HepG2 (cell line): ENCODE measurements around the gene ADAMTS12. TPM values are rescaled to one million over a fixed set of nuclear protein-coding genes. Genes with fewer than 3 reads are reported as not detected.

Experiments used
- ATAC-seq: fragments of 200-7000 bp; cut with Tn5 transposase; 3 replicates; pipeline ENCODE4 v1.9.1; 2020; ENCODE audit warnings: mild to moderate bottlenecking, moderate library complexity
- BruUV-seq: library from RNA; stranded (reverse); fragments of 400-500 nt; replicated peaks from 2 replicates; lab custom pipeline; 2021; lab: Mats Ljungman, UMichigan
- CTCF ChIA-PET: fragments of 300-600 bp; formaldehyde crosslinking; extraction: SDS; loops from one replicate; lab custom pipeline; 2021; ENCODE audit warnings: low total read pairs, inconsistent platforms, low intra/inter-chr PET ratio; lab: Yijun Ruan, JAX
- POLR2A ChIA-PET: fragments of 350-600 bp; sonication (Branson Sonifier 250); formaldehyde crosslinking; loops from one replicate; lab custom pipeline; 2020; ENCODE audit warnings: antibody characterized with exemption, inconsistent platforms; lab: Yijun Ruan, JAX
- DNase-seq: peaks from one replicate; pipeline ENCODE4 v3.0.0-alpha.2; 2015; ENCODE audit warnings: low spot score
- FAIRE-seq: peaks from 3 replicates; lab custom pipeline; 2011; peaks lifted over from hg19 to GRCh38; lab: Jason Lieb, UNC
- H2AFZ ChIP-seq: one replicate; pipeline ENCODE4 v1.6.1; 2011; ENCODE audit warnings: low read length, inconsistent platforms
- H3K27ac ChIP-seq: fragments of 300-600 bp; 3 replicates; pipeline ENCODE4 v1.8.0; 2011; ENCODE audit warnings: mixed run types, mild to moderate bottlenecking, mixed read lengths, low read length, inconsistent platforms; ENCODE audit not compliant: insufficient read depth; ENCODE audit errors: extremely low read length
- H3K27me3 ChIP-seq, 2 experiments: fragments of 200-600 bp in 1 of 2; 2 replicates in 1 of 2; 3 replicates in 1 of 2; pipeline versions ENCODE4 v1.6.0 to v1.8.0; 2011; ENCODE audit warnings: low read length in 2 of 2, mild to moderate bottlenecking in 2 of 2, moderate library complexity in 2 of 2, inconsistent platforms in 1 of 2; ENCODE audit not compliant: insufficient read depth in 2 of 2, control insufficient read depth in 1 of 2
- H3K36me3 ChIP-seq, 2 experiments: fragments of 200-600 bp in 1 of 2; replicated peaks in 1 of 2; 2 replicates in 1 of 2; 3 replicates in 1 of 2; pipeline versions ENCODE4 v1.5.1 to v1.8.0; 2011; ENCODE audit warnings: low read length in 2 of 2, inconsistent platforms in 1 of 2; ENCODE audit not compliant: insufficient read depth in 2 of 2, control insufficient read depth in 1 of 2
- H3K4me1 ChIP-seq: 2 replicates; pipeline ENCODE4 v1.5.1; 2012; ENCODE audit warnings: low read length, inconsistent platforms; ENCODE audit not compliant: insufficient read depth
- H3K4me2 ChIP-seq: 2 replicates; pipeline ENCODE4 v1.6.0; 2011; ENCODE audit warnings: low read depth, low read length, inconsistent platforms
- H3K4me3 ChIP-seq, 3 experiments: fragments of 200-600 bp in 1 of 3; sonication (generic), shearing (Covaris generic) in 1 of 3; replicated peaks in 1 of 3; 2 replicates each; pipeline ENCODE4 v1.5.1; 2011 to 2016; ENCODE audit warnings: low read length in 3 of 3, inconsistent platforms in 2 of 3, low read depth in 2 of 3, mild to moderate bottlenecking in 2 of 3, control low read depth in 1 of 3, mixed read lengths in 1 of 3; ENCODE audit not compliant: insufficient read depth in 1 of 3
- H3K79me2 ChIP-seq: one replicate; pipeline ENCODE4 v1.6.1; 2011; ENCODE audit warnings: low read length, inconsistent platforms; ENCODE audit not compliant: insufficient read depth
- H3K9ac ChIP-seq: 2 replicates; pipeline ENCODE4 v1.6.0; 2011; ENCODE audit warnings: mild to moderate bottlenecking, low read depth, low read length, inconsistent platforms; ENCODE audit not compliant: insufficient read depth
- H3K9me3 ChIP-seq: 2 replicates; pipeline ENCODE4 v1.5.1; 2012; ENCODE audit warnings: mild to moderate bottlenecking, low read length
- H4K20me1 ChIP-seq: 2 replicates; pipeline ENCODE4 v1.6.0; 2011; ENCODE audit warnings: inconsistent platforms, mild to moderate bottlenecking, low read length, moderate library complexity; ENCODE audit not compliant: insufficient read depth
- ERF ChIP-seq: IDR thresholded peaks from 2 replicates; pipeline ENCODE4 v1.6.1; 2018; ENCODE audit warnings: missing biosample characterization, missing genetic modification reagents
- GATAD2A ChIP-seq: IDR thresholded peaks from 2 replicates; pipeline ENCODE4 v1.6.1; 2016
- GPN1 ChIP-seq: sonication (generic); formaldehyde crosslinking; IDR thresholded peaks from 2 replicates; pipeline ENCODE4 v1.5.1; 2020; ENCODE audit warnings: missing genetic modification reagents, borderline replicate concordance
- HMGA1 ChIP-seq: sonication (generic); formaldehyde crosslinking; conservative IDR thresholded peaks from 2 replicates; pipeline ENCODE4 v1.4.0; 2020; ENCODE audit warnings: missing genetic modification reagents
- HNRNPUL1 ChIP-seq: fragments of 200-400 bp; formaldehyde crosslinking; IDR thresholded peaks from 2 replicates; pipeline ENCODE4 v1.6.1; 2017; ENCODE audit warnings: low read depth, mild to moderate bottlenecking, low read length, moderate library complexity
- IKZF1 ChIP-seq: fragments of 450-650 bp; IDR thresholded peaks from 2 replicates; pipeline ENCODE4 v1.7.1; 2016
- JUN ChIP-seq: sonication (generic); formaldehyde crosslinking; IDR thresholded peaks from 2 replicates; pipeline ENCODE4 v1.4.0; 2020; ENCODE audit warnings: mild to moderate bottlenecking, missing genetic modification reagents
- PAWR ChIP-seq: sonication (generic); formaldehyde crosslinking; IDR thresholded peaks from 2 replicates; pipeline ENCODE4 v1.4.0; 2020; ENCODE audit warnings: missing genetic modification reagents, mild to moderate bottlenecking, borderline replicate concordance
- U2AF2 ChIP-seq: fragments of 200-400 bp; formaldehyde crosslinking; IDR thresholded peaks from 2 replicates; pipeline ENCODE4 v1.6.1; 2017; ENCODE audit warnings: low read depth, mild to moderate bottlenecking, low read length
- ZBTB3 ChIP-seq: sonication (generic); formaldehyde crosslinking; IDR thresholded peaks from 2 replicates; pipeline ENCODE4 v1.4.0; 2020; ENCODE audit warnings: low read depth, mild to moderate bottlenecking, moderate library complexity, missing genetic modification reagents, borderline replicate concordance
- ZBTB34 ChIP-seq: sonication (generic); formaldehyde crosslinking; IDR thresholded peaks from 2 replicates; pipeline ENCODE4 v1.8.0; 2022; ENCODE audit warnings: mild to moderate bottlenecking, missing genetic modification reagents
- ZFP62 ChIP-seq: sonication (generic); formaldehyde crosslinking; IDR thresholded peaks from 2 replicates; pipeline ENCODE4 v1.4.0; 2020; ENCODE audit warnings: missing genetic modification reagents
- ZNF318 ChIP-seq: sonication (generic); formaldehyde crosslinking; IDR thresholded peaks from 2 replicates; pipeline ENCODE4 v1.4.0; 2020; ENCODE audit warnings: mild to moderate bottlenecking, missing genetic modification reagents
- ZNF562 ChIP-seq: sonication (generic); formaldehyde crosslinking; IDR thresholded peaks from 2 replicates; pipeline ENCODE4 v1.8.0; 2022; ENCODE audit warnings: missing genetic modification reagents, borderline replicate concordance
- ZNF792 ChIP-seq: IDR thresholded peaks from 2 replicates; pipeline ENCODE4 v1.6.1; 2016
- ZNF841 ChIP-seq: sonication (generic); formaldehyde crosslinking; IDR thresholded peaks from 2 replicates; pipeline ENCODE4 v1.8.1; 2023; ENCODE audit warnings: missing genetic modification reagents, borderline replicate concordance
- ZNF878 ChIP-seq: sonication (generic); formaldehyde crosslinking; IDR thresholded peaks from 2 replicates; pipeline ENCODE4 v1.8.1; 2023; ENCODE audit warnings: mild to moderate bottlenecking, missing genetic modification reagents, moderate library complexity
- WGBS: methylation state at CpG from one replicate; pipeline ENCODE4 v1.1.6; 2017; ENCODE audit warnings: low lambda C conversion rate; 5-methylcytosine and 5-hydroxymethylcytosine counted together
- in situ Hi-C: cut with HindIII; loops from 2 replicates; pipeline ENCODE4 v1.10.0; 2017; ENCODE audit warnings: low pct_unique_long_range_greater_than_20kb; ENCODE audit not compliant: extremely low pct_ligation_motif_present
- intact Hi-C: fragments of 100-400 bp; cut with micrococcal nuclease; formaldehyde crosslinking; loops from one replicate; pipeline ENCODE4 v1.10.0; 2022; ENCODE audit not compliant: unreplicated experiment
- polyA plus RNA-seq, 8 experiments: library from polyadenylated mRNA; depleted of rRNA in 3 of 8; stranded (reverse) in 7 of 8; unstranded in 1 of 8; fragments of >200 nt; fragmentation: Illumina TruSeq in 4 of 8; extraction: Trizol in 4 of 8; gene quantifications; 2 replicates each; pipeline versions ENCODE4 v1.2.1 to v1.2.3, GENCODE V29; 2011 to 2016; ENCODE audit warnings: low read depth in 4 of 8, missing spikeins in 1 of 8, mixed read lengths in 1 of 8; ENCODE audit not compliant: insufficient read depth in 1 of 8
- total RNA-seq, 5 experiments: library from RNA; depleted of rRNA; stranded (reverse); fragments of >200 nt; fragmentation: Illumina TruSeq; extraction: Trizol; gene quantifications; 2 replicates each; pipeline ENCODE4 v1.2.3, GENCODE V29; 2016; ENCODE audit warnings: low read depth in 1 of 5

Gene ADAMTS12
- total and polyA plus RNA-seq, 2 of the 13 experiments (the other 11 are each of a cell fraction or from before 2014, with no cell fraction given): 0.03 TPM; not detected in 1

- no peak for TF ChIP-seq ZBTB34
- no peak for TF ChIP-seq HNRNPUL1
Measured at GRCh38 chr5:33769968-33770367, 121.8 kb downstream of the ADAMTS12 start (continued).

- intact Hi-C loops: no loop called here
- Histone ChIP-seq H3K4me3 (no peak overlapping the region), H3K9me3 (no peaks in the 10 kb centered on the region), H3K79me2 (no peaks in the 10 kb centered on the region), H3K4me2 (no peak overlapping the region), H3K36me3 (no peaks in the 10 kb centered on the region), H3K27me3 (no peaks in the 10 kb centered on the region), H3K4me1 (no peaks in the 10 kb centered on the region), H3K9ac (no peak overlapping the region), H3K27ac (no peak overlapping the region), H2AFZ (no peak overlapping the region), H4K20me1 (no peaks in the 10 kb centered on the region)
- ATAC-seq (no peak), DNase-seq (no peak), FAIRE-seq (no peak)
- ChIA-PET POLR2A (no interaction called here), CTCF (no interaction called here)
- BruUV-seq: no TSS peak
- in situ Hi-C loops: no loop called here
- 46% methylated on average over 2 of the region's 2 CpGs for WGBS
- TF ChIP-seq ZFP62: no peak
- TF ChIP-seq U2AF2: no peak
- no peak for TF ChIP-seq IKZF1
- no peak for TF ChIP-seq GATAD2A (CRISPR knock-in tag)
- no peak for TF ChIP-seq ZNF878 (CRISPR knock-in tag)
- no peak for TF ChIP-seq HMGA1 (CRISPR knock-in tag)
- no peak for TF ChIP-seq ZNF562 (CRISPR knock-in tag)
- no peak for TF ChIP-seq ZBTB3 (CRISPR knock-in tag)
- no peak for TF ChIP-seq JUN (CRISPR knock-in tag)
- TF ChIP-seq GPN1 (CRISPR knock-in tag): no peak
- no peak for TF ChIP-seq PAWR
- no peak for TF ChIP-seq ERF
- TF ChIP-seq ZNF318: no peak
- no peak for TF ChIP-seq ZNF792 (CRISPR knock-in tag)
- no peak for TF ChIP-seq ZNF841 (CRISPR knock-in tag)
Measured at GRCh38 chr5:33769196-33769595, 122.6 kb downstream of the ADAMTS12 start.
